Stimulated activated CD8-positive, alpha-beta memory T cell treated with anti-CD3 and anti-CD28 coated beads, Interleukin-15, amount 100 ng/mL, for 1 hour (primary cell): ENCODE data around the gene PLXNB2.

ENCODE experiments used
- DNase-seq: peaks from one replicate; pipeline ENCODE4 v3.0.0-alpha.2; 2020; ENCODE audit warnings: low read depth

PLXNB2 gene

DNA sequence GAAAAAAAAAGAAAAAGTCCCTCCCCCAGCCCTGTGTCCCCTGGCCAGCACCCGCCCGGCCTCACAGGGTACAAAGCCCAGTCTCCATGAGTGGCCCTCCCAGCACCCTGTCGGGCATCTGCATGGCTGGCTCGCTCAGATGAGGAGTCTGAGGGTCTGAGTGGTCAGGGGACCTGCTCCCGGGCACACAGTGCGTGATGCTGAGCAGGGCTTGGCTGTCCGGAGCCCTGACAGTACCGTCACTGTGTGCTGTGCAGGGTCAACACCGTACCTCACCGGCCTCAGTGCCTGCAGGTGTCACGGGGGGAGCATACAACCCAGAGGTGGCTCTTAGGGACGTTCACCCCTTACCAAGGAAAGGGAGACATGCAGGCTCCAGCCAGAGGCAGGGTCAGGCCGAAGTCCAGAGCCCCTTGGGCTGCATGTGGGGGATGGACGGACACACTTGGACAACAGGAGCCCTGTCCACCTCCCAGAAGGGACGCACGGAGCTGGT is 3.6 kb upstream of the PLXNB2 start:
- DNase-seq, result no peak

DNA sequence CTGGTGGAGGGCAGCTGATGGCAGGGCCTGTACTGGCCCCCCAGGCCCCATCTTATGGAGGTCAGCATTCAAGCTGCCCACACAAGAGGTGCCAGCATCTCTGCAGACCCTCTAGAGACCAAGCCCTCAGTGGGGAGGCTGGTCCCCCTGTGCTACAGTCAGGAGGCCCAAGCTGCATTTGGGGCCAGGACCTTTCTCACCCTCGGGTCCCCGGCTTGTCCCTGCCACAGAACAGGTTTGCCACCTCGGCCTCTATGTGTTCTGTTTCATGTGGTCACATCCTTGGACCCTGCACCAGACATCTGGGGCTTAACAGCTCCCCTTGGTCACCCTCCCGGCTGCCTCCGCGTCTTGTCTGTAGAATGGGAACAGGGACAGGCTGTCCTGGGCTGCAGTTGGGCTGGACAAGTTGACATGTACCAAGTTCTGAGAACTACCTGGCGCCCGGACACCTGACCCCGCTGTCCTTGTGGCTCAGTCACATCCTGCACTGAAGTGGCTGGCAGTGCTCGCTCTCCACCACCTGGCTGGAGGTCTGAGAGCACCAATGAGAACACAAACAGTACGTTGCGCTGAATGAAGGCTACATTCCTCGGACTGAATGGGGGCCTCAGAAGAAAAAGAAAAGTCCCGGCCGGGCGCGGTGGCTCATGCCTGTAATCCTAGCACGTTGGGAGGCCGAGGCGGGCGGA is 2.7 kb upstream of the PLXNB2 start:
- no peak for DNase-seq

DNA sequence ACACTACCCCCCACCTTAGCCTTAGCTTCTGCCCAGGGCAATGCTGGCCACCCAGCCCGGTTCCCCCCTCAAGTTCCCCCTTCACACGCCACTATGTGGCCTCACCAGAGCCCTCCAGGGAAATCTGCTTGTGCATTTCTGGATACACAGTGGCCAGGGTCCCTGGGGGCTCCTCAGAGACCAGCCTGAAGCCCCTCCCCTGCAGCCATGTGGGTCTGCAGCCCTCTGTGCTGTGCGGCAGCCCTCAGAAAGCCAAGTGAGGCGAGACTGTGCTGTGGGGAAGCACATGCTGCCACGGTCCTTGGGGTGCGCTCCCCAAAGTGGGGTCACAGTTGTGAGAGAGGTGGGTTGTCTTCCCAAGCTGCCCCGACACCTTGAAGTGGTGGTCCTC is 2.1 kb upstream of the PLXNB2 start:
- no peak for DNase-seq

DNA sequence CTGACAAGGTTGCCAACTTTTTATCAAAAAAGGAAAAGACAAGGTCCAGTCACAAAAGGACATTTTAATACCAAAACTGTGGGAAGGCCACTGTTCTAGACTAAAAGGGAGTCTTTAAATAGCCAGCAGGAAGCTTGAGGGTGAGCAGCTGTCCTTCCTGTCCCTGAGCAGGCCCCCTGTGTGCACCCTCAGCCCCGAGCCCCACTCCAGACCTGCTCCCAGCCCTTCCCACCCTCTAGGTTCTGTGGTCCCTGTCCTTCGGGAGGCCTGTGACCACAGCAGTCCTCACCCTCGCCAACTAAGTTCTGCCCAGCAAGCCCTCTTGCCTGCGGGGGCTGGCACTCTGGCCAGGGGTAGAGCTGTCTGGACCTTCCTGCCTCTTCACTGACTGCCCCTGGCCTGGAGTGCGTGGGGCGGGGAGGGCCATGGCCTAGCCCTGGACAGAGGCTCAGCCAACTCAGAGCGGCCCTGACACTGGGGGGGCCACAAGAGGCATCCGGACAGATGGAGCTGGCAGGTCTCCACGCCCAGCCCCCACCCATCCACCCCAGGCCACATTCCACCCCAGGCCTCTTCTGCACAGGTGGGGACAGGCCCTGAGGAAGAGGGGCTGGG is 1.6 kb upstream of the PLXNB2 start:
- no peak for DNase-seq

DNA sequence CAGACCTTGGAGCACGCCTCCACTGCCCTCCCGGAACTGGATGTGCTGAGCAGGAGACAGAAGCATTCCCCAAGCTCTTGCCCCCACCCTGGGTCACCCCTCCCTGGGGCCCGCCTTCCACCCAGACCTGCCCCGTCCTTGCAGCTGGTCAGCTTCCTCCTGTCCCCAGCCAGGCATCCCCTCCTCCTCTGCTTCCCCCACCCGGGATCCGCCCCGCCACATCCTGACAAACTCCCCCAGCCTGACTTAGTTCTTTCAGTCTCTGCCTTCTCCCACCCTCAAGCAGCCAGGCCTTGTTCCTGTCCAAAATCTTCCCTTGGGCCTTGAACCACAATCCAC is 1.1 kb upstream of the PLXNB2 start:
- no peak for DNase-seq

DNA sequence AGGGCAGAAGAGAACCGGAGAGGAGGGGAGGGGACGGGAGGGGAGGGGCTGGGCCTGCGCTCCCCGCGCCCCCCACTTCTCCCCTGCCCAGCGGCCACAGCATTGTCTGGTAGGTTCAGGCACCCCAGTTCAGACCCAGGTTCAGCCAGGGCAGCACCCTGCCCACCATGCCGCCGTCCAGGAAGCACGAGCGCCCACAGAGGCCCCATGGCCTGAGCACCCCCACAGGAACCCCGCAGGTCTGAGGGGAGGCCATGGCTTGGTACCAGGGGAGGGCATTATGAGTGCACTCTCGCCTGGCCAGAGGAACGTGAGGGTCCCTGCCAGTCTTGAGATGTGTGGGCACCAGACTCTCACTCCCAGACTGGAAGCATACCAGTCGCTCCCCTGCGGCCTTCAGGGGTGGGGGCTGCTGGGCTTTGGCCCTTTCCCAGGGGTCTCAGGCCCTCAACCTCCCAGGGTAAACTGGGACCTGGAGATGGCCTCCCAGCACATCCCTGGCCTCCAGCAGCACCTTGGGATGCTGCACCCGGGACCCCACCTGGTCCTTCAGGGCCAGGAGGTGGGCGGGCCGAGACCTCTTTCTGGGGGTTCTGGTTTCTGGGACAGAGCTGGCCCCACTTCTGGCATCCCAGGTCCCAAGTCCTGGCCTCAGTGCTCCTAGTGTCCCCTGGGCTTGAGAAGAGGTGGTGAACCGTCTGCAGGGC is 597 bp upstream of the PLXNB2 start:
- DNase-seq, result no peak

DNA sequence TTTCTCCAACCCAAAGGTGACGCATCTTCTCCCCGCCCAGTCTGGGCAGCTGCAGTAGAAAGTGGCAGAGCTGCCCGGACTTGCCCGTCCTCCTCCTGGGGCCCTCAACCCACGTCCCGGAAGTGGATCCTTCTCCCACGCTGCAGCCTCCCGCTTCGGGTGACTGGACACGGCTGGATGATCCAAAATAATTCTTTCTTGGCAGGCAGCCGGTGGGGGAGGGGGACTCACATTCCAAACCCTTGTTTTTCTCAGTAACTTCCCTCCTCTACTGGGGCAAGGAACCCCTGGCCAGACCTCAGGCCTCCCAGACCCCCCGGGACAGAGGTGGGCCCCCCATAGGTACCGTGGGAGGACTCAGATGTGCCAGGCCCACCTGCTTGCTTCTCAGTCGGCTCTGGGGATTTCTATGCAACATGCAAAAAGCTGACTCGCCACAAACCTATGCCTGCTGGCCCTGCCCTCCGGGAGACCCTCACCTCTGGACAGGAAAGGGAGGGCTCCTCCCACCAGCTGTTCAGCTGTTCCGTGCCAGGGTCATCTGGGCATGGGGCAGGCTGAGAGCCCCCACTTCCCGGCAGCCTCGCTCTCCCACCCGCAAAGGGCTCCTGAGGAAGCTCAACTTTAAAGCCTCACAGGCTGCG is 1.4 kb downstream of the PLXNB2 start:
- DNase-seq, result no peak

DNA sequence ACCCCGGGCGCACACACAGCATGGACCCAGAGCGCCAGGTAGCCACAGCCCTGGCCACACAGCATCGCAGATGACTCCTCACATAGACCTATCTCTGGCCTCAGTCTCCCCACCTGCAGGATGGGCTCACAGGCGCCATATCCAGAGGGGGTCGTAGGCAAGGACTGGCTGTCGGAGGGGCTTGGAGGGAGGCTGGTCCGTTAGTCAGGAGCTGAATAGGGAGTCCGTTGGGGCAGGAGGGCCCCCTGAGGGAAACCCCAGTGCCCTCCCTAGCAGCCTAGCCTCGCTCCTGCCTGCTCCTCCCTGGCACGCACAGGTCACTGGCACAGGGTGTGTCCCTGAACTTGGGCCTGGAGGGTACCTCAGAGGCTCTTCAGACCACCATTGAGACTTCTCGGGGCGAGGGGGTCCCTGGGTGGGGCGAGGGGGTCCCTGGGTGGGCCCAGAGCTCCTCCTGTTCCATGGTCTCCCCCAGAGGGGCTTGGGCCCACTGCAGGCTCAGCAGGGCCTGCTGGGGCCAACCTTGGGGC is 2.0 kb downstream of the PLXNB2 start:
- no peak for DNase-seq

DNA sequence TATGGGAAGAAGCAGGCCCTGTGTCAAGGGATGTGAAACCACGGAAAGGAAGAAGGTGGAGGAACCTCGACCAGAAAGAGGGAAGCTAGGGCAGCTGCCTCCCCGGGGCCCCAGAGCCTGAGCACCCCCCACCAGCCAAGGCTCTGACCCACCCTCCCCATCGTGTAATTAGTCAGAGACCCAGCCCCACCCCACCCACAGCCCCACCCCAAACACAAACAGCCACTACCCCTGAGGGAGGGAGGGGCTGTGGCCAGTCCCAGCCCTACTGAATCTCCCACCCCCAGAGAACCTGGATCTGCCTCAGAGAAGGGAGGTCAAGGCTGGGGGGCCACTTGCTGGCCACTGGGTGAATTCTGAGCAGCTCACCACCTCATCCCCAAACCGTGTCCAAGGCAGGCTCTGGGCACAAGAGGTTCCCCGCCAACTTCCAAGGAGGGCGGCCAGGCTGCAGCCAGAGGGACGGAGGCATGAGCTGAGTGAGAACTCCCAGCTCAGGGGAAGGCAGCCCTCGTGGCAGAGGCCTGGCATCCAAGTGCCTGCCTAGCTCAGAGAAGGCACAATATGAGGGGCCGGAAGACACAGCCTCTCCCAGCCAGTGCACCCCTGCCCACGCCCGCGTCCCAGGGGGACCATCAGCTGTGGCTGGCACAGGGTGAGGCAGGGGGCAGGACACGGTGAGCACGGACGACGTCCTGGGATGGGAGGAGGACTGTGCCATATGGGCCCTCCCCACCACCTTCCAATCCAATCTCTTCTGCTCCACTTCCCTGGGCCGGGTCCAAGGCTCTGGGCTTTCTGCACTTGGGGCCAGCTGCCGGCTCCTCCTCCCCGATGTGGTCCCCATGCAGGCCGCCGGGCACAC is 2.7 kb downstream of the PLXNB2 start:
- no peak for DNase-seq

DNA sequence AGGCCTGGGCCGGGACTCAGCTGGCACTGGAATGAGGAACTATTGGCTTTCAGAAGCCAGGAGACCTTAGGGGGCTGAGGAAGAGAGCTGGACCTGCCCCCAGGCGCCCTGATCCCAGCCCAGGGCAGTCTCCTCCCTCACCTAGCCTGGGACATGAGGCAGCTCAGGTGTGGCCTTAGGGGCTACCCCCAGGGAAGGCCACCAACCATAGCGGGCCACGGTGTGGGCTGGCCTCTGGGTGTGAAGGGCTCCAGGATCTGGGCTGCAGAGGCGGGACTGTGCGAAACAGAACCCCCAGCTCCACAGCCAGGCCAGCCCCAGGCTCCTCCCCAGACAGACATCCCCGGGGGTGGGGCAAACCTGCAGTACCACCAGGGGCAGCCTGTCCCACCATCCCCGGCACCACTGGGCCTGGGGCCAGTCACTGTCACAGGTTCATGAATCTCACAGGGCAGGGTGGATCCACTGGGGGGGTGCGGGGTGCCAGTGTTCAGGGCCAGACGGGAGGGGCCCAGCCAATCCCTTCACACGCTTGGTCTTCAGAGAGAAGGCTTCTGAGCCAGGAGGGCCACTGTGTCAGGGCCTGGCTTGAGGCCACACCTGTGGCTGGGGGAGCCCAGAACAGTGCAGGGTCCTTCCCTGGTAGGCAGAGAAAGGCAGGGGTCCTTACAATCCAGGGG is 3.5 kb downstream of the PLXNB2 start:
- no peak for DNase-seq

DNA sequence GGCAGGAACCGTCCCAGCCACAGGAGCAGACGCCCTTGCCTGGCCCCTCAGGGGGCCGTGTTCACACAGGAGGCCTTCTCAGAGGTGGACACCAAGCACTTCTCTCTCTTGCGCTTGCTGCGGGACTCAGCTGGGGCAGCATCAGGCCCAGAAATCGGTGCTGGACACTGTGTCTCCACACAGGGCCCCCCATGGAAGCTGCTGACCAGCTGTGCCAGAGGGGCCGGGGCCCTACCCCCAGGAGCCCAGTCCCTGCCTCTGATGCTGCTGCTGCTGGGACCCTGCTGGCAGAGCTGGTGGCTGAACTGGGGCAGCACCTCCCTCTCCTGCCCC is 4.0 kb downstream of the PLXNB2 start:
- DNase-seq, result no peak

DNA sequence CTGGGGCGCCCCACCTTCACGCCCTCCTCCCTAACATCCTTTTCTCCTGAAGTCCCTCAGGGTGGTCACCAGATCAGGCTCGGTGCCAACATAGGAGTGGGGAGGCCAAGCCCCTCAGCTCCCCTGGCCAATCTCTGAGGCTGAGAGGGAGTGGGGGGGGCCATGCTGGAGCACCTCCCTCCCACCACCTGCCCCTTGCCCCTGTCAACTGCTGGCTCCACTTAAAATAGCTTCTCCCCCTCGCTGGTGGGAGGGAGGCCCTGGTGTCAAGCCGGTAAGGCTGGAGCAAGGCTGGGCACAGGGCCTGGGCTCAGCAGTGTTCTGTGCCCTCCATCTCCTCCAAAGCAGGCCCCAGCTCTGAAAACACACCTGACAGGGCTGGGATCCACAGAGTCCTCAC is 4.9 kb downstream of the PLXNB2 start:
- DNase-seq, result no peak

DNA sequence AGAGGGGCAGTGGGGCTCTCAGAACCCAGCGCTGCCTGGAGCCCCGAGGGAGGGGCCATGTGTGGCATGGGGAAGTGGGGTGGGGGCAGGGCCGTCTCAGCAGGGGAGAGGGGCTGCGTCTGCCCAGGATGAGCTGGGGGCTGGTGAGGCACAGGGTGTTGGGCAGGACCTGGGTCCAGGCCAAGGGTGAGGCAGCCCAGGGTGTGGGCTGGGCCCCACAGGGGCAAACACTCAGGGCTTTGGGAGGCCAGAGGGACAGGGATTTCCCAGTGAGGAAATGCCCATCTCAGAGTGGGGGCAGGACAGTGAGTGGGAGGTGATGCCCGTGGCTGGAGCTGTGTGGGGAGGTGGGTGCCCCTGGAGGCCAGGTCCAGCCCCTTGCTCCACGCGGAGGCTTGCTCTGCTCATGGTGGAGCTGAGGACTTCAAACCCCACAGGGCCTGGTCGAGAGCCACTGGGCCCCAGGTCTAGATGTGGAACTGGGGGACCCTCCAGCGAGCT is 5.4 kb downstream of the PLXNB2 start:
- DNase-seq, result no peak

DNA sequence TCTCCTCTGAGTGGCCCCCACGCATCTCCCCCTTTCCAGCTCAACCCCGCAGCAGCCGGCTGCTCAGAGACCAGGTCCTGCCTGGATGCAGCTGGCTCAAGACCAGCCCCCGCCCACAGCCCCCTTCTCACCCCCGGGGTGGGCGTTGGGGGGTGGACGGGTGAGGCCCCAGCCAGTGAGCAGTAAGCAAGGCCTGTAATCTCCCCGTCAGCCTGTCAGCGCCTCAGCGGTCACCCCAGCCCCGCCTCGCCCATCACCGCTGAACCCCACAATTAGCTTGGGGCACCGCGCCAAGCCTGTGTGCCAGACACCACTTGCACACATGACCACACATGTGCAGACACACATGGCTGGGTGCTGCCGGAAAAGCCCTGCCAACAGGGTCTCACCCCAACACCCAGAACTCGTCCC is 5.9 kb downstream of the PLXNB2 start:
- no peak for DNase-seq

DNA sequence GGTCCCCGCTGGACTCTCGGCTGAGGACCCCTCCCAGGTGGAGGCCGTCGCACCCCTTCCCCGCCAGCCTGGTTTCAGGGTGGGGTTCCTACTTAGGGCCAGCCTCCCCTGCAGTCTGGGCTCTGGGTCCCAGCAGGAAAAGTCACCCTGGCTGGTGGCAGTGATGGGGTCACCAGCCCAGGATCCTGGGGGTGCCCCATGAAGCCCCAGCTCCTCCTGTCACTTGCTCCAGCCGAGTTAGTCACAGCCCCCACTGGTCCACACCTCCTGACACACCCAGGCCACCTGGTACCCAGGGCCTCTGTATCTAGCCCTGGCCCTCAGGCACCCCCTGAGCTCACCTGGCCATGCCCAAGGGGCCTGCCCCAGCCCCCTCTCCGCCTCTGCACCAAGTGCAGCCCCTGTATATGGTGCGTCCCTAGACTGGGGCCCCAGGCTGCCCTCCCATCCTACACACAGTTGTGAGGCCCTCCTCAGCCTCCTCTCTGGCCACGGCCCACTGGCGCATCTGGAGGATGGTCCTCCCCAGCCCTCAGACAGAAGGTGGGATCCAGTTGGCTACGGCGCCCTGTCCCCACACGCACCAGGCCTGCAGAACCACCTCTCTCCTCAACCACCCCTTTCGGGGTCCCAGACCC is 6.7 kb downstream of the PLXNB2 start:
- DNase-seq, result no peak

DNA sequence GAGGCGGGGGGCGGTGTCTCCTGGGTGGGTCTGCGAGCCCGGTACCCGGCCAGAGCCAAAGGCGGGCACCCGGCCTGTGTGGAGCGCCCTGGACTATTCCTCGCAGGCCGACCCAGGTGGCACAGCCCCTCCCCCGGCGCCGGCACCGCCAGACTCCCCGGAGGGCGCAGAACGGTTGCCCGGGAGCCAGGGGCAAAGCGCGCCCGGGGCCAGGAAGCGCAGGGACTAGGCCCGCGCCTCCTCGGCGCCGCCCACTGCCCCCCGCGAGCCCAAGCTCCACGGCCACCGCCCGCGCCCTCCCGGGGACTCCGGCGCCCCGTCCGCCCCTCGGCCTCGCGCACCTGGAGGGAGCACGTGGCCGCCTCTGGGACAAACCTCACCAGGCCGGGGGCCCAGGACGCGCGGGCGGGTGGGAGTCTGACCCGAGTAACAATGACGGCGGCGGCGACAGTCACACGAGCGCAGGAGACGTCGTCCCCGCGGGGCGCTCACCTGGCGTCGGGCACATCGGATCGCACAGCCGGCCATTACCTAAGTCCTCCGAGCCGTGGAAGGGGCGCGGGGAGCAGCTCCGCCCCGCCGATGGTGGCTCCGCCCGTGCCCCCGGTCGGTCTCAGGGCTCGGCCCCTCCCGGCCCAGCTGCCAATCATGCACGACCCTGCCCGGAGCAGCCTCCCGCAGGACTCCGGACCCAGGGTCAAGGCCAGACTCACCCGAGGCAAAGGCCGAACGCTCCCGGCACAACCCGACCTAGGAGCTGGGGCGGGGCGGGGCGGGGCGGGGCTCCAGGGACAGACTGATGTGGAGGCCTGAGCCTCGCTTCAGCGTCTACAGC is 7.4 kb downstream of the PLXNB2 start:
- no peak for DNase-seq

DNA sequence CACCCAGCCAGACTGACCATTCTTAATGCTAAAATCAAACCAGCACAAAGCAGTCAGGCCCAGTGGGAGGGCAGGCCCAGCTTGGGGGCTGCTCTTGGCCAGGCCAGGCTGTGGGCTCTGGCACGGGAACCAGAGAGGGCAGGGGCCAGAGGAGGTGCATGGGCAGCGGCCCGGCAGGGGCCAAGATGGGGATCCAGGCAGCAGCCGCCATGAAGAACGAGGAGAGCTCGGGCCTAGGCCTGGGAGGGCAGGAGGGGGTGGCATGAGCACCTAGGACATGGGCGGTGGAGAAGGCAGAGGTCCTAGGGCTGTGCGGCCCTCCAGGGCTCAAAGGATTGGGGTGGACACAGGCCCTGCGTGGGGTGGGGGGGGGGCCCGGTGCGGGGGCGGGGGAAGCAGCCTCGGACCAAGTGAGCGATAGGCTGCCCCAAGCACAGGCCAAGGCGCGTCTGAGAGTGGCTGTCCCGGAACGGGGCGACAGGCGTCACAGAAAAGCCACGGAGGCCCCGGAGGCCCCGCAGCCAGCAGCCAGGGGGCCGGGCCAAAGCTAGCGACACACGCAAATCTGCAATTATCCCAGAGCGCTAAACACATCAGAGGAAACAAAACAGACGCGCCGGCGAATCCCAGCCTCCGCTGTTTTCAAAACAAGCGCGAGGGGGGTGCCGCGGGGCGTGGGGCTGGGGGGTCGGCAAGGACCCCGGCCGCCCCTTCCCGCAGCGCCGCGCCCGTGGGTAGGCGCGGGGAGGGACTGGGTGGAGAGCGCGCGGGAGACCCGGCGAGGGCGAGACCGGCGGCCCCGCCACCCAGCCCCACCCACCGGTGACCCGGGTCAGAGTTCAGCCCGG is 8.3 kb downstream of the PLXNB2 start:
- no peak for DNase-seq

DNA sequence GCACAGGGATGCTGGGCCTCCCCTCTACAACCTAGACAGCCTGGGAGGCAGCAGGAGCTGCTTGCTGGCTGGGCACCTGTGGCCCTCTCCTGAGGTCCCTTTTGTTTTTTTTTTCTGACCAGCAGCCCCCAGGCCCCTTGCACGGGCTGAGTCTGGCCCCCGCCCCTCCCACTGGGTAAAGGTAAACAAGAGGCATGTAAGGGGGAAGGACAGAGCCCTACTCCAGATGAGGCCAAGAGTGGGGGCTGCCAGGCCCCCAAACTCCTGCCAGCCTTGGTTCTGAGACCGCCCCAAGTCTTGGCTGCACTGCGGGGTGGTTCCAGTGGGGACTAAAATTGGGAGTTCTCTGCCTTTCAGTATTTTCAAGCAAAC is 9.2 kb downstream of the PLXNB2 start:
- no peak for DNase-seq
